ENCODE results near the gene RELN. TPM values are rescaled to one million over a fixed set of nuclear protein-coding genes. Genes with fewer than 3 reads are reported as not detected.

RELN gene
- total and polyA plus RNA-seq, 2 of the 13 experiments (the other 11 are each of a cell fraction or from before 2014, with no cell fraction given), result 315 to 332 TPM

- no peaks in the 10 kb centered on the region for H3K27me3 ChIP-seq (ENCODE audit: control insufficient read depth in 1 of 2, insufficient read depth in 2 of 2, low read length in 2 of 2)
Observed at GRCh38 chr7:103711413-103711812, 278.0 kb downstream of the RELN start.

More at GRCh38 chr7:103711413-103711812, 278.0 kb downstream of the RELN start:
- H3K4me2 ChIP-seq (ENCODE audit: low read depth, low read length), result no peak overlapping the region
- peaks cover 13% of the 10 kb centered on the region for H3K4me1 ChIP-seq (ENCODE audit: insufficient read depth, low read length)
- WGBS (ENCODE audit: low lambda C conversion rate), result 68% methylated on average over 4 of the region's 4 CpGs
- no peak overlapping the region for H3K9ac ChIP-seq (ENCODE audit: insufficient read depth, low read depth, low read length)
- no peak overlapping the region for H3K4me3 ChIP-seq (replicated peaks in 1 of 3; ENCODE audit: insufficient read depth in 1 of 3, low read depth in 2 of 3, low read length in 3 of 3)
- intact Hi-C loops (cut with micrococcal nuclease; ENCODE audit: unreplicated experiment), result loop anchor here (5.0 kb wide), 1 partner anchor 34 kb away; no protein-coding TSS in a partner anchor
- FAIRE-seq (no peak), DNase-seq (ENCODE audit: low spot score) (no peak), ATAC-seq (no peak)
- no TSS peak for BruUV-seq (replicated peaks)
- no peak overlapping the region for H3K27ac ChIP-seq (ENCODE audit: extremely low read length, insufficient read depth, low read length)
- H3K36me3 ChIP-seq (replicated peaks in 1 of 2; ENCODE audit: control insufficient read depth in 1 of 2, insufficient read depth in 2 of 2, low read length in 2 of 2), result no peaks in the 10 kb centered on the region; a peak in 1 of 5 replicates
- ChIA-PET POLR2A (no interaction called here), CTCF (ENCODE audit: low intra/inter-chr PET ratio, low total read pairs) (no interaction called here)
- H3K79me2 ChIP-seq (ENCODE audit: insufficient read depth, low read length), result peaks cover 2% of the 10 kb centered on the region
- no peak overlapping the region for H2AFZ ChIP-seq (ENCODE audit: low read length)
- in situ Hi-C loops (cut with HindIII; ENCODE audit: extremely low pct_ligation_motif_present, low pct_unique_long_range_greater_than_20kb), result no loop called here
- H4K20me1 ChIP-seq (ENCODE audit: insufficient read depth, low read length), result no peaks in the 10 kb centered on the region
- no peaks in the 10 kb centered on the region for H3K9me3 ChIP-seq (ENCODE audit: low read length)
- TF ChIP-seq ZBTB20 (CRISPR knock-in tag; IDR thresholded peaks at IDR 0.05; ENCODE audit: borderline replicate concordance, low read depth) (no peak), FOXC1 (CRISPR knock-in tag; IDR thresholded peaks at IDR 0.05; ENCODE audit: borderline replicate concordance) (no peak), ZNF782 (CRISPR knock-in tag; IDR thresholded peaks at IDR 0.05; ENCODE audit: borderline replicate concordance) (no peak), ZNF652 (CRISPR knock-in tag; IDR thresholded peaks at IDR 0.05; ENCODE audit: borderline replicate concordance, low read depth) (no peak), ZNF33A (CRISPR knock-in tag; IDR thresholded peaks at IDR 0.05; ENCODE audit: borderline replicate concordance) (no peak), ZNF550 (CRISPR knock-in tag; IDR thresholded peaks at IDR 0.05; ENCODE audit: borderline replicate concordance) (no peak), ZNF570 (CRISPR knock-in tag; IDR thresholded peaks at IDR 0.05; ENCODE audit: borderline replicate concordance) (no peak), SYNCRIP (IDR thresholded peaks at IDR 0.05; ENCODE audit: insufficient read depth, low read depth, low read length) (no peak), ZNF362 (CRISPR knock-in tag; IDR thresholded peaks at IDR 0.05; ENCODE audit: borderline replicate concordance) (no peak), LCORL (IDR thresholded peaks at IDR 0.05) (no peak), LCORL (CRISPR knock-in tag; IDR thresholded peaks at IDR 0.05) (no peak), TGIF2 (CRISPR knock-in tag; IDR thresholded peaks at IDR 0.05) (no peak), ZNF766 (CRISPR knock-in tag; IDR thresholded peaks at IDR 0.05; ENCODE audit: borderline replicate concordance) (no peak), RFX1 (IDR thresholded peaks at IDR 0.05) (no peak), JUND (CRISPR knock-in tag; IDR thresholded peaks at IDR 0.05) (no peak), CEBPG (CRISPR knock-in tag; IDR thresholded peaks at IDR 0.05) (no peak), RFX5 (IDR thresholded peaks at IDR 0.05; ENCODE audit: low read depth, low read length) (no peak), IRF1 (CRISPR knock-in tag; IDR thresholded peaks at IDR 0.05; ENCODE audit: low read depth) (no peak), ZNF749 (CRISPR knock-in tag; IDR thresholded peaks at IDR 0.05; ENCODE audit: borderline replicate concordance) (no peak), KDM3A (CRISPR knock-in tag; IDR thresholded peaks at IDR 0.05; ENCODE audit: low read depth) (no peak), MZF1 (CRISPR knock-in tag; IDR thresholded peaks at IDR 0.05; ENCODE audit: borderline replicate concordance) (no peak)
